Tibial nerve (tissue), 3 donors: ENCODE results near the gene POLR3C.

ENCODE experiments used
- CTCF ChIP-seq, 5 experiments: fragments of 200-600 bp in 3 of 5; fragments of 450-650 bp in 2 of 5; sonication (generic) in 3 of 5; IDR thresholded peaks; one replicate each; pipeline ENCODE4 v1.5.1; 2016 to 2019; ENCODE audit warnings: antibody characterized with exemption in 5 of 5, mild to moderate bottlenecking in 3 of 5, moderate library complexity in 2 of 5
- POLR2A ChIP-seq, 2 donors: fragments of 450-650 bp; IDR thresholded peaks; one replicate each; pipeline ENCODE4 v1.6.1; 2017; ENCODE audit warnings: antibody characterized with exemption in 2 of 2, mild to moderate bottlenecking in 2 of 2, moderate library complexity in 2 of 2

DNA sequence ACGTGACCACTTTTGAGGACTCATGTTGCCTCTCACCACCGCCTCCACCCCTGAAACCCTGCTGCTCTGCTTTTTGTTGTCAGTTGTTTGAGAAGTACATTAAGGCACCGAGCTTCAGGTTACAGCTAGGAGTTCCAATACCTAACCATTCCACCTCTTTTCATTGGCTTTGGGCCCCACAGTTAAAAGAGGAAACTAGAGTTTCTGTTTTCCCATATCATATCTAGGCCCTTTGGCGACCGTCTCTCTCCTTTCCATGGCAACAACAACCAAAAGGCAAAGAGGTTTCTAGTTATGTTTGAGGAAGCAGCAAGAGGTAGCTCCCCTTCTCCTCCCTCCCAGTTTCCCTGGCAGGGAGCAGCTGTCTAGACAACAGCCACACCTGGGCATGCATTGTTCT, 55.8 kb downstream of the POLR3C start:
- TF ChIP-seq POLR2A (IDR thresholded peaks at IDR 0.05): no peak
- no peak for TF ChIP-seq CTCF (IDR thresholded peaks at IDR 0.05)
